ENCODE data around the gene MAPK4. TPM values are rescaled to one million over a fixed set of nuclear protein-coding genes. Genes with fewer than 3 reads are reported as not detected.

MAPK4 gene
- total and polyA plus RNA-seq, 2 donors from 2014 or later: 9.0 to 9.2 TPM

DNA sequence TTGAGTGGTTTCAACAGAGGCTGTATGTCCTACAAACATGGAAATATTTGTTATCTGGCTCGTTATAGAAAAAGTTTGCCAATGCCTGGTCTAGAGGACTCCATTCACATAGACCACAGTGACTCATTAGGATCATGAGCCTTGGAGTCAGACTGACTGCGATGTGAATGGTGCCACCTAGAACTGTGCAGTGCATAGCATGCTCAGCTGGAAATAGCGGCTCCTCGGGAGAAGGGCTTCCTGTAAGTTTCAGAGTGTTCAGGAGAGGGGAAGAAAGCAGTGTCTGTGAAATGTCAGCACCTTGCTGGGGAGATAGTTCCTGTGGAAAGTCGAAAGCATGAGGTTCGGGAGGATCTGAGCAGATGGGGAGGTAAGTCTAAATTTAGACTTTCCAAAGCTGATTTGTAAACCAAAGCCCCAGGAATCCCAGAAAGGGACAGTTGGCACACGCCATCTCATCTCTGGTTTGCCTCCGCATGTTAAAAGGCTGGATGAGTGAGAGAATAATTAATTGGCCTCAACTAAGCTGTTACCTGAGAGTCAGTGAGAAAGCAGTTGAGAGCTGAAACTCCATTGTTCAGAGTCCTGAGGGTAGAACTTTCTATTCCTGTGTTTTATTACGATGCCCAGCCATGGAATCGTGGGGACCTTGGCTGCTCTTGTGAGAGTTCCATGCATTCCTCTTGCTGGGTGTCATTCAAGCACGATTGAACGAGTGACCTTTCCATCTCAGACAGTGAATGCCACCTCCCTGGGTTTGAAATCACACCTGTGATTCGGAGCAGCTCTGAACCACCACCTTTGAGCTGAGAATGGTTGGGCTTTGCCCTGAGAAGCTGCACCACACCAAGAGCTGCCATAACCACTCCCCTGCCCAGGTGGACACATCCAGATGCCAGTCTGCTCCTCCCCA, 99.5 kb downstream of the MAPK4 start:
- peaks cover 0 to 9% (median 2%) of the 10 kb centered on the region in 3 donors for H3K9me3 ChIP-seq (ENCODE audit: control insufficient read depth in 2 of 3, insufficient read depth in 1 of 3, low read length in 3 of 3)
- no peaks in the 10 kb centered on the region for H3K36me3 ChIP-seq (ENCODE audit: control insufficient read depth in 2 of 3, insufficient read depth in 3 of 3, low read length in 3 of 3)
- no peak overlapping the region for H3K9ac ChIP-seq (ENCODE audit: low read length in 3 of 3)
- intact Hi-C loops (cut with DNase I): no loop called here
- H3K27me3 ChIP-seq (ENCODE audit: control insufficient read depth, insufficient read depth, low read length): no peaks in the 10 kb centered on the region
- peak overlapping the region in 1 of 2 donors; percentile 2 for H3K27ac ChIP-seq (ENCODE audit: low read depth in 2 of 2, low read length in 2 of 2)
- no peak overlapping the region for H3K4me3 ChIP-seq (ENCODE audit: low read length in 3 of 3)
- FAIRE-seq: no peak
- peak; percentile 4 for TF ChIP-seq CTCF (IDR thresholded peaks at IDR 0.05; ENCODE audit: borderline replicate concordance, extremely low read depth, insufficient read depth)
- H3K4me1 ChIP-seq (ENCODE audit: control insufficient read depth in 2 of 3, insufficient read depth in 2 of 3, low read depth in 1 of 3, low read length in 3 of 3): peaks cover 0 to 12% (median 7%) of the 10 kb centered on the region in 3 donors
- DNase-seq: peak in 2 of 5 donors; percentile 30 to 31

DNA sequence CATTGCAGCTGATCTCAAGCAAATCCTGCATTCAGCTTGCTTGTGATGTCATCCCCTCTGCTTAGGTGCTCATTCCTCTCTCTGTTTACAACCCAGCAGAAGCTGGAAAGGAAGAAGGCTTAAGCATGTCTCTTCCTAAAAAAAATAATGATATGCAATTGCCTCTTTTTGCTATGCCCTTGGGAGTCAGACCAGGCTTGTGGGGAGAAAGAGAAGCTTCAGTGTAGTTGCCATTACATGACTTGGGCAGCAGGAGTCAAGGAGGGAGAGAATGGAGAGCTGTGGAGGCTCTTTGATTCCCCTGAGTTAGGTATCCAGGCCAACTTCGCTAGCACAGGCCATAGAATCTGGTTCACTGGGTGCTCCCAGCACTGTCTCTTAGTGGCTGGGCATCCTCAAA, 101.1 kb downstream of the MAPK4 start:
- peak in 1 of 5 donors; percentile 16 for DNase-seq
- Histone ChIP-seq H3K4me3 (ENCODE audit: low read length in 3 of 3) (no peak overlapping the region), H3K27ac (ENCODE audit: low read depth in 2 of 2, low read length in 2 of 2) (no peak overlapping the region), H3K4me1 (ENCODE audit: control insufficient read depth in 2 of 3, insufficient read depth in 2 of 3, low read depth in 1 of 3, low read length in 3 of 3) (peaks cover 0 to 7% (median 5%) of the 10 kb centered on the region in 3 donors), H3K9me3 (ENCODE audit: control insufficient read depth in 2 of 3, insufficient read depth in 1 of 3, low read length in 3 of 3) (peaks cover 0 to 9% (median 2%) of the 10 kb centered on the region in 3 donors), H3K27me3 (ENCODE audit: control insufficient read depth, insufficient read depth, low read length) (no peaks in the 10 kb centered on the region), H3K9ac (ENCODE audit: low read length in 3 of 3) (no peak overlapping the region), H3K36me3 (ENCODE audit: control insufficient read depth in 2 of 3, insufficient read depth in 3 of 3, low read length in 3 of 3) (no peaks in the 10 kb centered on the region)
- intact Hi-C loops (cut with DNase I): no loop called here
- TF ChIP-seq CTCF (IDR thresholded peaks at IDR 0.05; ENCODE audit: borderline replicate concordance, extremely low read depth, insufficient read depth): no peak
- no peak for FAIRE-seq

GRCh38 chr18:50662177-50662576, 102.3 kb downstream of the MAPK4 start:
- Histone ChIP-seq H3K4me1 (ENCODE audit: control insufficient read depth in 2 of 3, insufficient read depth in 2 of 3, low read depth in 1 of 3, low read length in 3 of 3) (peaks cover 0 to 7% (median 5%) of the 10 kb centered on the region in 3 donors), H3K9ac (ENCODE audit: low read length in 3 of 3) (no peak overlapping the region), H3K36me3 (ENCODE audit: control insufficient read depth in 2 of 3, insufficient read depth in 3 of 3, low read length in 3 of 3) (no peaks in the 10 kb centered on the region), H3K27ac (ENCODE audit: low read depth in 2 of 2, low read length in 2 of 2) (no peak overlapping the region), H3K4me3 (ENCODE audit: low read length in 3 of 3) (no peak overlapping the region), H3K27me3 (ENCODE audit: control insufficient read depth, insufficient read depth, low read length) (no peaks in the 10 kb centered on the region), H3K9me3 (ENCODE audit: control insufficient read depth in 2 of 3, insufficient read depth in 1 of 3, low read length in 3 of 3) (peaks cover 0 to 9% (median 2%) of the 10 kb centered on the region in 3 donors)
- FAIRE-seq: no peak
- peak; percentile 16 for TF ChIP-seq CTCF (IDR thresholded peaks at IDR 0.05; ENCODE audit: borderline replicate concordance, extremely low read depth, insufficient read depth)
- DNase-seq: peak in 2 of 5 donors; percentile 17 to 18
- intact Hi-C loops (cut with DNase I): no loop called here
